Thyroid gland (tissue), 4 donors: ENCODE results near the gene MAMLD1.

Experiments
- CTCF ChIP-seq, 6 experiments: fragments of 200-600 bp in 3 of 6; fragments of 450-650 bp in 3 of 6; sonication (generic) in 3 of 6; IDR thresholded peaks; one replicate each; pipeline ENCODE4 v1.5.1; 2016 to 2019; ENCODE audit warnings: antibody characterized with exemption in 6 of 6, mild to moderate bottlenecking in 2 of 6, inconsistent platforms in 1 of 6, moderate library complexity in 1 of 6
- POLR2A ChIP-seq, 2 donors: fragments of 450-650 bp; IDR thresholded peaks; one replicate each; pipeline ENCODE4 v1.6.1; 2017; ENCODE audit warnings: antibody characterized with exemption in 2 of 2, mild to moderate bottlenecking in 2 of 2, moderate library complexity in 1 of 2

DNA sequence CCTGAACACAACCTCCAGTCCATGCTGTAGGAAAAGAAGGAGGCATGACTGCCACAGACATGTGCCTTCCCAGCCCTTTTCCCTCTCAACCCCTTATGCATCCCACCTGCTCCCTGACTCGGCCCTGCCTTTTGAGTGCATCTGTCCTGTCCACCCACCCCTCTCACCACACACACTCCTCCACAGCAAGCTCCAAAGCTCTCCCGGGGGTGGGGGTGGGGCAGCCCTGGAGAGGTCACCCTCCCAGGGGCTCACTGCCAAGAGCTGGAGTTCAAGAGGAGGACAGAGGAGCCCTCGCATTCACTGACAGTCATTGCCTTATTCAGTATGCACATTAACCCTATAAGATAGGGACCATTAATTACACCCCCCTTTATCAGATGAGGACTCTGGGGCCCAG is 46.6 kb upstream of the MAMLD1 start:
- TF ChIP-seq POLR2A (IDR thresholded peaks at IDR 0.05) (no peak), CTCF (IDR thresholded peaks at IDR 0.05) (no peak)
